GM20431 (cell line): ENCODE data around the gene CD1C.

ENCODE experiments used
- in situ Hi-C: fragments of 300-500 bp; cut with MseI, MboI; formaldehyde crosslinking; loops from one replicate; pipeline ENCODE4 v1.15.0; 2020; ENCODE audit warnings: low sequenced_read_pairs; ENCODE audit not compliant: unreplicated experiment

CD1C gene

DNA sequence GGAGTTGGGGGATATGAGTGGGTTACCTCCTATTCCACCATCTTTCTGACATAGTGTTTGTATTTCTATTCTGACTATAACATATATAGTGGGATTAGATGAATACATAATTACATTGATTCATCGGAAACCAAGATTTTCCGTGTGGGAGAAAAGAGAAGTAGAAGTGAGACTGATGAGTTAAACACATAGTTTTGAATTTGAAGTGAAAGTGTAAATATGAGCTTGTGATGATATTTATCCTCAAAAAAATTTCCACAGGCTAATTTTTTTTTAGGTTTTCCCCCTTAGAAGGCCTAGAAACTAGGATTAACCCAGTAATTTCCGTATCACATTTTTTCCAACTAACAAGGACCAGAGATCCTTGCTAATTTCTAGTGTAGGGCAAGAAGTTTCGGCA, 34.7 kb downstream of the CD1C start:
- in situ Hi-C loops: no loop called here

DNA sequence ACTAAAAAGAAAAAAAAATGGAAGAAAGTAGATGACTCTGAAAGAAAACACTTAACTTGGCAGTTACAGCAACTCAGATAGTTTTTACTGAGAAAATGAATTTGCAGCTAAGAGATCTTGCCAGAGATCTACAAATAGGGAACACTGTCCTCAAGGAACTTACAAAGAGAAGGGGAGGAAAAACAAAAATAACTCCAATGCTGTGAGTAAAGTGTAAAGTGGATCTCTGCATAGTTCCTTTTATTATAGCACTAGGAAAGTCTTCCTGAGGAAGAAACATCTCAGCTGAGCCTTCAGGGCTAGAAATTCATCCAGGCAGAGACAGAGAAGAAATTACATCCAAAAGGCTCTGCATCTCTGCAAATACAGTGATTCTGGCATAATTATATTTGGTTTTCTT, 37.8 kb downstream of the CD1C start:
- in situ Hi-C loops: loop anchor here (25.0 kb wide), 1 partner anchor 115 kb away; no protein-coding TSS in a partner anchor

DNA sequence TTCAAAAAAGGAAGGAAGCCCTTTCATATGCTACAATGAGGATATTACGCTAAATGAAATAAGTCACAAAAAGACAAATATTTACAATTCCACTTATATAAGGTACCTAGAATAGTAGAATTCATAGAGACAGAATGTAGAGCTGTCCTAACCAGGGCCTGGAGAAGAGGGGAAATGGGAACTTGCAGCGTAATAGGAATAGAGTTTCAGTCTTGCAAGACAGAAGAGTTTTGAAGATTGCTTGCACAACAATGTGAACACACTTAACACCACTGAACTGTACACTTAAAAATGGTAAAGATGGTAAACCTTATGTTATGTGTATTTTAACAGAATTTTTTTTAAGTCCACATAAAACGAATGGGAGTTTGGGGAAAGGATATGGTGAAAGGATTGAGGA, 38.7 kb downstream of the CD1C start:
- in situ Hi-C loops: loop anchor here (25.0 kb wide), 1 partner anchor 116 kb away; no protein-coding TSS in a partner anchor

GRCh38 chr1:158329300-158329699, 39.6 kb downstream of the CD1C start:
- in situ Hi-C loops: loop anchor here (25.0 kb wide), 1 partner anchor 117 kb away; no protein-coding TSS in a partner anchor

GRCh38 chr1:158329733-158330132, 40.0 kb downstream of the CD1C start:
- in situ Hi-C loops: loop anchor here (25.0 kb wide), 1 partner anchor 117 kb away; no protein-coding TSS in a partner anchor

- in situ Hi-C loops: loop anchor here (25.0 kb wide), 1 partner anchor 118 kb away; no protein-coding TSS in a partner anchor
Observed at GRCh38 chr1:158330391-158331105, 40.8 kb downstream of the CD1C start.

DNA sequence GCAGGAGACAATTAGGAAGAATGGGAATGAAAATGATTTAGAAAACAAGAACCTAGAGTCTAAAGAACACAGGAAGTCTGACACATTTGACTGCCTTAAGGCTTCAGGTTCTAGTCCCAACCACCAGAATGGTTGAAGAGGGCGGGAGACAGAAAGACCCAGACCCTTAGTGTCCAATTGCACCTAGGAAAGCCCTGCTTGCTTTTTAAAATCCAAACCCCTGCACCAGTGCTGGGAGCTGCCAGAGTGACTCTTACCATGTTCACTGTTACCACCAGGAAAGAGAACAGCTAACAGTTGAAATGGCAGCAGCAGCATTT, 41.3 kb downstream of the CD1C start:
- in situ Hi-C loops: loop anchor here (25.0 kb wide), 1 partner anchor 119 kb away; no protein-coding TSS in a partner anchor

DNA sequence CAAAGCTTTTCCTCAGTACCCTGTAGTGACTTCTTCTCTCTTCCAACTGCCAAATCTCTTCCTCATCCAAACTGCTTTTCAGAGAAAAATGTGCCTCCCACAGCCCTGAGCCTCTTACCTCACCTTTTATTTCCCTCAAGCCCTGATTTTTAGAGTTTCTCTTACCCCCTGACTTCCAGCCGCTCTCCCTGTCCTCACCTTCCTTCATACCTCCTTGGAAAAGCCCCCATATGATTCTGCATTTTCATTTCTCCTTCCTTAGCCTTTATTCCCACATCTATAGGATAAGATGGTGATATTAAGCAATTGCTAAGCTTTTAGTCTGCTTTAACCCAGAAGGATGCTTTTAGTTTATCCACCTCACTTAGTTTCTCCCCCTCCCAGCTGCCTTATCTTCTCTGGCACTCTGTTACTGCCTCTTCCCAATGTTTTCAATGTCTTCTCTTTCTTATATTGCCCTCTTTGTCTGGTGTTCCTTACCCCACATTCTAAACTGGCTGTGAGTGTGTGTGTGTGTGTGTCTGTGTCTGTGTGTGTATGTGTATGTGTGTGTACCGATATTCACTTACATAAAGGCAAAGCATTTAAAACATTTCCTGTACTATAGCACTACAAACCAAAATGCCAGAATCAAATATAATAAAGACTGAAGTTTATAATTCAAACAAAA, 41.9 kb downstream of the CD1C start, which contains the start of gene CD1B:
CD1B (minus strand) TSS at position 51 of the 670 bp plus-strand sequence. CDS start 108 bp downstream, outside the sequence.
- in situ Hi-C loops: loop anchor here (25.0 kb wide), 1 partner anchor 119 kb away; no protein-coding TSS in a partner anchor

DNA sequence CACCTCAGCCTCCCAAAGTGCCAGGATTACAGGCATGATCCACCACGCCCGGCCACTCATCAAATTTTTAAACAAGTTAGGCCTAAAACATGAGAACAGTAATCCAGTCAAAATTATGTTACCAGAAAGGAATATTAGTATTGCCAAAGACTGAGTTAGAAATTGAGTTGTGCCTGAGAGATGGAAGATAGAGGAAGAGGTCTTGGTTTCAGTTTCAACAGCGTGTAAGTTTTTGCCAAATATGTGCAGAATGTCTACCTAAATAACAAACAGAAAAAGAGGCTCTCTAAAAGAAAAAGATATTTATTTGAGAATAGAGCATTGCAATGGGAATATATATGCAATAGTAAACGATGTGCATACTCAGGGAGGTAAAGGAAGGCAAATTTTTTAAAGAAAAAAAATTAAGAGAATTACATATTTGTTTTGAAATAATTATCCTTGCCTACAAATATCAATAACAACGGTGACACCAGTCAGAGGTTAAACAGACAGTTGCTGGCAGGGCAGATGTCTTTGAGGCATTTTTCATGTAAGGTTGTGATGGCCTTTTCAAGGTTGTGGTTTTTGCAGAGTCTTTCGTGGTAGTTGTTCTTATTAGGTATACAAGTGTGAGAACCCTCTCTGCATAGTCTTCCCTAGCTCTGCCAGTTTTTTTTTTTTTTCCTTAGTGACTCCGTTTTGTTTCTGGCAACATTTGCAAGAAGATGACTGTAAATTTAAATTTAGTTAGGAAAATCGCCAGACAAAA, 43.9 kb downstream of the CD1C start:
- in situ Hi-C loops: loop anchor here (25.0 kb wide), 1 partner anchor 121 kb away; no protein-coding TSS in a partner anchor

DNA sequence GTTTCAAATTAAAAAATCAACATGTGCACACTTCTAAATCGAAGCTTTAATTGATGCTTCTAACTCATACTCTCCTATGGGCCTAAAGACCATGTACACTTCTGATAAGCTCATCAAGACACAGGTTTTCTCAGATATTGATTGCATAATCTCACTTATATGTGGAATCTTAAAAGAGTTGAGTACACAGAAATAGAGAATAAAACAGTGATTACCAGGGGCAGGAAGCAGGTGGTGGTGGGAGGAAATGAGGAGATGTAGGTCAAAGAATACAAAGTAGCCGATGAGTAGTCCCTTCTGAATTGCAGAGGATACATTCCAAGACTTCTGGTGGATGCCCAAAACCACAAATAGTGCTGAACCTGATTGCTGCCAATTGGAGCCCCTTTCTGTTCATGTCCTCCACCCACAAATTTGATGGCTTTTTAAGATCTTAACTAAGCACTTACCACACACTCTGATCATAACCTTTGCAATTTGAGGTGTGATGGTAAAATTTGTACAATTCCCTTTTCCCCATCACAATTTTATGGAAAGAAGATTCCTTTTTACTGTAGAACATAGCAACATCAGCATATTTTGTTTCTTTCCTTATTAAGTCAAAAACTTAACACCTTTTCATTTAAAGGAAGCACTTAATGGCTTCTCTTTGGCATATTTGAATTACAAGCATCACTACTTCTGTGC, 44.9 kb downstream of the CD1C start:
- in situ Hi-C loops: loop anchor here (25.0 kb wide), 1 partner anchor 122 kb away; no protein-coding TSS in a partner anchor

DNA sequence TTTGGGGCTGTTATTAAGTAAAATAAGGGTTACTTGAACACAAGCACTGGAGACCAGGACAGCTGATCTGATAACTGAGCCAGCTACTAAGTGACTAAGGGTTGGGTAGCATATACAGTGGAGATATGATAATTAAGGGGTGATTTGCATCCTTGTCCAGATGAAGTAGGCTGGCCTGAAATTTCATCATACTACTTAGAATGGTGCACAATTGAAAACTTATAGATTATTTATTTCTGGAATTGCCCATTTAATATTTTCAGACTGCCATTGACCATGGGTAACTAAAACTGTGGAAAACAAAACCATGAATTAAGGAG, 45.5 kb downstream of the CD1C start:
- in situ Hi-C loops: loop anchor here (25.0 kb wide), 1 partner anchor 123 kb away; no protein-coding TSS in a partner anchor

- in situ Hi-C loops: loop anchor here (25.0 kb wide), 1 partner anchor 124 kb away; no protein-coding TSS in a partner anchor
Observed at GRCh38 chr1:158336413-158336812, 46.7 kb downstream of the CD1C start.
